Measurements from ENCODE around the gene FOXL1. TPM values are rescaled to one million over a fixed set of nuclear protein-coding genes. Genes with fewer than 3 reads are reported as not detected.

Gene FOXL1
- total and polyA plus RNA-seq, 9 of the 15 experiments (the other 6 are each of a cell fraction or from before 2014, with no cell fraction given) = not detected

- TF ChIP-seq SIN3A (IDR thresholded peaks at IDR 0.05; ENCODE audit: borderline replicate concordance in 2 of 2, control insufficient read depth in 1 of 2, low read depth in 2 of 2, low read length in 2 of 2) = 0 out of 4 replicates have a peak, but pooled peaks of 1 of the 2 experiments have one; percentile 37
- peak; percentile 94 for TF ChIP-seq SMARCA5 (IDR thresholded peaks at IDR 0.05)
- no peak for TF ChIP-seq HES1 (IDR thresholded peaks at IDR 0.05; ENCODE audit: low read depth)
- no peak for TF ChIP-seq TCF15 (CRISPR knock-in tag; IDR thresholded peaks at IDR 0.05)
- TF ChIP-seq TAF15 (IDR thresholded peaks at IDR 0.05; ENCODE audit: low read depth, low read length) = no peak
- TF ChIP-seq GTF3C2 (IDR thresholded peaks at IDR 0.05; ENCODE audit: borderline replicate concordance, extremely low read depth, insufficient read length) = peak; percentile 82
- TF ChIP-seq TRIM28 (IDR thresholded peaks at IDR 0.05) = no peak
- TF ChIP-seq NFATC3 (IDR thresholded peaks at IDR 0.05) = no peak
- no peak for TF ChIP-seq GATAD2A (IDR thresholded peaks at IDR 0.05)
- TF ChIP-seq ILK (tag; IDR thresholded peaks at IDR 0.05; ENCODE audit: borderline replicate concordance, low read depth) = no peak
- no peak for TF ChIP-seq ZNF511 (CRISPR knock-in tag; IDR thresholded peaks at IDR 0.05)
- no peak for TF ChIP-seq FOSL1 (tag; conservative IDR thresholded peaks at IDR 0.05)
- no peak for TF ChIP-seq ZNF133 (CRISPR knock-in tag; IDR thresholded peaks at IDR 0.05)
- no peak for TF ChIP-seq SMARCE1 (IDR thresholded peaks at IDR 0.05)
- TF ChIP-seq BRD9 (IDR thresholded peaks at IDR 0.05; ENCODE audit: low read depth, partially characterized antibody) = no peak
- TF ChIP-seq MBD2 (IDR thresholded peaks at IDR 0.05; ENCODE audit: borderline replicate concordance, low read depth) = peak; percentile 56; the same call in 1 of the 2 replicates
- no peak for TF ChIP-seq PCBP2 (IDR thresholded peaks at IDR 0.05; ENCODE audit: low read depth, low read length, poor library complexity, severe bottlenecking)
- peak; percentile 99 for TF ChIP-seq MTA1 (IDR thresholded peaks at IDR 0.05; ENCODE audit: borderline replicate concordance)
- no peak for TF ChIP-seq XRCC3 (IDR thresholded peaks at IDR 0.05)
- TF ChIP-seq CC2D1A (IDR thresholded peaks at IDR 0.05) = no peak
- TF ChIP-seq BHLHE40 (IDR thresholded peaks at IDR 0.05; ENCODE audit: low read length) = no peak
- no peak for TF ChIP-seq HMGXB4 (CRISPR knock-in tag; IDR thresholded peaks at IDR 0.05)
Observed at GRCh38 chr16:86554917-86555703, 23.2 kb upstream of the FOXL1 start, which contains the start of gene MTHFSD (continued).

Measured in K562 (cell line).